SK-N-SH (cell line): ENCODE measurements around the gene ALKBH8.

ENCODE experiments used
- CHD2 ChIP-seq: fragments of 150-350 bp; IDR thresholded peaks from 2 replicates; pipeline ENCODE4 v1.6.1; 2018; ENCODE audit warnings: low read length; ENCODE audit not compliant: partially characterized antibody
- EZH2phosphoT487 ChIP-seq: fragments of 200-600 bp; sonication (generic); IDR thresholded peaks from 2 replicates; pipeline ENCODE4 v1.6.1; 2017; ENCODE audit warnings: low read depth, mixed run types, mild to moderate bottlenecking, antibody characterized with exemption, moderate library complexity, borderline replicate concordance
- GABPA ChIP-seq: IDR thresholded peaks from 2 replicates; pipeline ENCODE4 v1.4.0; 2012; ENCODE audit warnings: low read depth, mild to moderate bottlenecking
- GATA2 ChIP-seq: sonication (generic); formaldehyde crosslinking; IDR thresholded peaks from 2 replicates; pipeline ENCODE4 v1.5.0; 2020; ENCODE audit warnings: mild to moderate bottlenecking, missing genetic modification reagents
- MXI1 ChIP-seq: IDR thresholded peaks from 2 replicates; pipeline ENCODE4 v1.6.1; 2012; ENCODE audit warnings: mild to moderate bottlenecking, low read depth, low read length, improper control_type of control experiment
- TF ChIP-seq, protein P1 (sequence below): fragments of 200-600 bp; sonication (generic); IDR thresholded peaks from 2 replicates; pipeline ENCODE4 v1.6.1; 2017; ENCODE audit warnings: antibody characterized with exemption, mild to moderate bottlenecking, moderate library complexity

DNA sequence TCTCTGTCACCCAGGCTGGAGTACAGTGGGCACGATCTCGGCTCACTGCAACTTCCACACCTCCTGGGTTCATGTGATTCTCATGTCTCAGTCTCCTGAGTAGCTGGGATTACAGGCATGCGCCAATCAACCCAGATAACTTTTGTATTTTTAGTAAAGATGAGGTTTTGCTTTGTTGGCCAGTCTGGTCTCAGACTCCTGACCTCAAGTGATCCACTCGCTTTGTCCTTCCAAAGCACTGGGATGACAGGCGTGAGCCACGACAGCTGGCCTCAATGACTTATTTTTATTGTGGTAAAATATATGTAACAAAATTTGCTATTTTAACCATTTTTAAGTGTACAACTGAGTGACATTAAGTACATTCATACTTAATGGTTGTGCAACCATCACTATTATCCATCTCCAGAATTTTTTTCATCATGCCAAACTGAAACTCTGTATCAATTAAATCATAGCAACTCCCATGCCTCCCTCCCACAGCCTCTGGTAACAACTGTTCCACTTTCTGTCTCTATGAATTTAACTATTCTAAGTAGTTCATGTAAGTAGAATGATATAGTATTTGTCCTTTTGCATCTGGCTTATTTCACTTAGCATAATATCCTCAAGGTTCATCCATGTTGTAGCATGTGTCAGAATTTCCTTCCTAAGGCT, 57.2 kb downstream of the ALKBH8 start:
- TF ChIP-seq GABPA, result no peak
- no peak for TF ChIP-seq EZH2phosphoT487
- TF ChIP-seq MXI1, result no peak
- no peak for TF ChIP-seq CHD2
- TF ChIP-seq, protein P1, sequence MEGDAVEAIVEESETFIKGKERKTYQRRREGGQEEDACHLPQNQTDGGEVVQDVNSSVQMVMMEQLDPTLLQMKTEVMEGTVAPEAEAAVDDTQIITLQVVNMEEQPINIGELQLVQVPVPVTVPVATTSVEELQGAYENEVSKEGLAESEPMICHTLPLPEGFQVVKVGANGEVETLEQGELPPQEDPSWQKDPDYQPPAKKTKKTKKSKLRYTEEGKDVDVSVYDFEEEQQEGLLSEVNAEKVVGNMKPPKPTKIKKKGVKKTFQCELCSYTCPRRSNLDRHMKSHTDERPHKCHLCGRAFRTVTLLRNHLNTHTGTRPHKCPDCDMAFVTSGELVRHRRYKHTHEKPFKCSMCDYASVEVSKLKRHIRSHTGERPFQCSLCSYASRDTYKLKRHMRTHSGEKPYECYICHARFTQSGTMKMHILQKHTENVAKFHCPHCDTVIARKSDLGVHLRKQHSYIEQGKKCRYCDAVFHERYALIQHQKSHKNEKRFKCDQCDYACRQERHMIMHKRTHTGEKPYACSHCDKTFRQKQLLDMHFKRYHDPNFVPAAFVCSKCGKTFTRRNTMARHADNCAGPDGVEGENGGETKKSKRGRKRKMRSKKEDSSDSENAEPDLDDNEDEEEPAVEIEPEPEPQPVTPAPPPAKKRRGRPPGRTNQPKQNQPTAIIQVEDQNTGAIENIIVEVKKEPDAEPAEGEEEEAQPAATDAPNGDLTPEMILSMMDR, result no peak
- no peak for TF ChIP-seq GATA2
